HEK293 (cell line): ENCODE data around the gene GNS.

ENCODE experiments used
- CTCF ChIA-PET: fragments of 350-600 bp; formaldehyde crosslinking; extraction: SDS; loops from one replicate; lab custom pipeline; 2021; ENCODE audit warnings: antibody characterized with exemption; lab: Yijun Ruan, JAX
- POLR2A ChIA-PET: fragments of 300-600 bp; formaldehyde crosslinking; extraction: SDS; loops from one replicate; lab custom pipeline; 2020; ENCODE audit warnings: antibody characterized with exemption, inconsistent platforms; lab: Yijun Ruan, JAX
- H3K27ac ChIP-seq: fragments of 200-500 bp; sonication (Bioruptor generic); 2 replicates; pipeline ENCODE4 v1.5.1; 2014; ENCODE audit warnings: low read depth, low read length, control low read depth, inconsistent platforms; ENCODE audit errors: extremely low read depth
- H3K36me3 ChIP-seq, 2 experiments: fragments of 200-500 bp in 1 of 2; sonication (Bioruptor generic) in 1 of 2; 1 replicate in 1 of 2; 2 replicates in 1 of 2; pipeline ENCODE4 v1.5.1; 2014 to 2017; ENCODE audit warnings: inconsistent platforms in 2 of 2, low read length in 2 of 2; ENCODE audit not compliant: control insufficient read depth in 2 of 2, insufficient read depth in 1 of 2
- H3K4me1 ChIP-seq: fragments of 200-500 bp; sonication (Bioruptor generic); 2 replicates; pipeline ENCODE4 v1.5.1; 2014; ENCODE audit warnings: mild to moderate bottlenecking, low read length, inconsistent platforms; ENCODE audit not compliant: control insufficient read depth, insufficient read depth
- H3K4me3 ChIP-seq: 2 replicates; pipeline ENCODE4 v1.5.1; 2011; ENCODE audit warnings: low read depth, mild to moderate bottlenecking, control low read depth, low read length, moderate library complexity
- H3K9me3 ChIP-seq: fragments of 200-500 bp; sonication (Bioruptor generic); 2 replicates; pipeline ENCODE4 v1.5.1; 2014; ENCODE audit warnings: low read depth, low read length, inconsistent platforms; ENCODE audit not compliant: control insufficient read depth, insufficient read depth
- BCL11B ChIP-seq: fragments of 450-650 bp; formaldehyde crosslinking; IDR thresholded peaks from 2 replicates; pipeline ENCODE4 v1.5.1; 2016; ENCODE audit warnings: low read depth, missing biosample characterization, missing genetic modification characterization
- GLI4 ChIP-seq: fragments of 450-650 bp; formaldehyde crosslinking; IDR thresholded peaks from 2 replicates; pipeline ENCODE4 v1.5.1; 2016; ENCODE audit warnings: missing biosample characterization, missing genetic modification characterization
- OVOL3 ChIP-seq: fragments of 450-650 bp; formaldehyde crosslinking; IDR thresholded peaks from 2 replicates; pipeline ENCODE4 v1.5.1; 2016; ENCODE audit warnings: missing biosample characterization, missing genetic modification characterization
- ZEB2 ChIP-seq: fragments of 450-650 bp; formaldehyde crosslinking; IDR thresholded peaks from 2 replicates; pipeline ENCODE4 v1.5.1; 2016; ENCODE audit warnings: missing biosample characterization, missing genetic modification characterization
- ZIC2 ChIP-seq: fragments of 450-650 bp; formaldehyde crosslinking; IDR thresholded peaks from 2 replicates; pipeline ENCODE4 v1.5.1; 2016; ENCODE audit warnings: missing biosample characterization, missing genetic modification characterization
- ZNF140 ChIP-seq: fragments of 450-650 bp; formaldehyde crosslinking; IDR thresholded peaks from 2 replicates; pipeline ENCODE4 v1.5.1; 2016; ENCODE audit warnings: missing biosample characterization, missing genetic modification characterization
- ZNF169 ChIP-seq: fragments of 450-650 bp; formaldehyde crosslinking; IDR thresholded peaks from 2 replicates; pipeline ENCODE4 v1.5.1; 2016; ENCODE audit warnings: missing biosample characterization, missing genetic modification characterization
- ZNF211 ChIP-seq: fragments of 450-650 bp; formaldehyde crosslinking; IDR thresholded peaks from 2 replicates; pipeline ENCODE4 v1.5.1; 2016; ENCODE audit warnings: low read depth, missing biosample characterization, missing genetic modification characterization
- ZNF23 ChIP-seq: fragments of 450-650 bp; formaldehyde crosslinking; IDR thresholded peaks from 2 replicates; pipeline ENCODE4 v1.5.1; 2016; ENCODE audit warnings: missing biosample characterization, missing genetic modification characterization, borderline replicate concordance
- ZNF610 ChIP-seq: fragments of 450-650 bp; formaldehyde crosslinking; IDR thresholded peaks from 2 replicates; pipeline ENCODE4 v1.5.1; 2016; ENCODE audit warnings: missing biosample characterization, missing genetic modification characterization, borderline replicate concordance
- ZNF658 ChIP-seq: fragments of 450-650 bp; formaldehyde crosslinking; IDR thresholded peaks from 2 replicates; pipeline ENCODE4; 2016; ENCODE audit warnings: missing biosample characterization, missing genetic modification characterization
- ZNF830 ChIP-seq: fragments of 450-650 bp; IDR thresholded peaks from 2 replicates; pipeline ENCODE4 v1.5.0; 2018; ENCODE audit warnings: missing biosample characterization, missing genetic modification characterization, low read depth, mild to moderate bottlenecking, moderate library complexity
- TF ChIP-seq, protein P1 (sequence below): fragments of 450-650 bp; formaldehyde crosslinking; IDR thresholded peaks from 2 replicates; pipeline ENCODE4 v1.5.1; 2016; ENCODE audit warnings: missing biosample characterization, missing genetic modification characterization
- TF ChIP-seq, protein P2 (sequence below): fragments of 450-650 bp; formaldehyde crosslinking; IDR thresholded peaks from 2 replicates; pipeline ENCODE4 v1.5.1; 2017; ENCODE audit warnings: missing biosample characterization, missing genetic modification characterization
- TF ChIP-seq, protein P3 (sequence below): fragments of 450-650 bp; formaldehyde crosslinking; IDR thresholded peaks from 2 replicates; pipeline ENCODE4 v1.5.1; 2016; ENCODE audit warnings: missing biosample characterization, missing genetic modification characterization

GNS gene

GRCh38 chr12:64791036-64791435 is 31.8 kb upstream of the GNS start:
- ChIA-PET POLR2A (no interaction called here), CTCF (interaction anchor here (1.4 kb wide), 1 partner anchor 241 kb away, joined by 3 read pairs; no protein-coding TSS in a partner anchor)
- TF ChIP-seq, protein P1, sequence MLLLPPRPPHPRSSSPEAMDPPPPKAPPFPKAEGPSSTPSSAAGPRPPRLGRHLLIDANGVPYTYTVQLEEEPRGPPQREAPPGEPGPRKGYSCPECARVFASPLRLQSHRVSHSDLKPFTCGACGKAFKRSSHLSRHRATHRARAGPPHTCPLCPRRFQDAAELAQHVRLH (tag by site-specific recombination) = no peak
- TF ChIP-seq ZNF140 = no peak
- no peak for TF ChIP-seq OVOL3 (tag by site-specific recombination)
- TF ChIP-seq ZNF23 (tag by site-specific recombination) = no peak
- TF ChIP-seq BCL11B = no peak
- no peak for TF ChIP-seq ZNF211 (tag by site-specific recombination)
- H3K36me3 ChIP-seq = peaks cover 0 to 9% of the 10 kb centered on the region in 2 experiments; a peak in 1 of 3 replicates
- no peak overlapping the region for H3K4me3 ChIP-seq
- H3K4me1 ChIP-seq = no peaks in the 10 kb centered on the region
- no peaks in the 10 kb centered on the region for H3K9me3 ChIP-seq
- no peak overlapping the region for H3K27ac ChIP-seq

- POLR2A ChIA-PET = no interaction called here
Measured at GRCh38 chr12:64790166-64790565, 31.0 kb upstream of the GNS start.

DNA sequence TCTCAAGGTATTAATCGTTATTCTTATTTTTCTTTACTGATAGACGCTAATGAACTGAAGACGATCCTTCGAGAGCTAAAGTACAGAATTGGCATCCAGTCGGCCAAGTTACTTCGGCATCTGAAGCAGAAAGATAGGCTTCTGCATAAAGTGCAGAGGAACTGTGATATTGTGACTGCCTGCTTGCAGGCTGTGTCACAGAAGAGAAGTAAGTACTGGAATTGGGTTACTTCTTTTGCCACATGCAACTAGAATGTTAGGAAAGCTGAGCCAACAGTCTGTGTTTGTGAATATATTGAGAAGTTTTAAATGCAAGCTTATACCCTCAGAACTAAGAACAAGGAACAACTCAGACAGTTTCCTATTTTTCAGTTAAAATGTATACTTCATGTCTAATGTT is 26.6 kb upstream of the GNS start:
- H3K4me3 ChIP-seq = no peak overlapping the region
- CTCF ChIA-PET = interaction anchor here (0.6 to 3.2 kb wide), 5 partner anchors 9 to 236 kb away, joined by 3 to 23 read pairs (median 7); no protein-coding TSS in a partner anchor
- H3K36me3 ChIP-seq = peaks cover 0 to 9% of the 10 kb centered on the region in 2 experiments; a peak in 1 of 3 replicates
- 0 out of 2 replicates have a peak, but pooled peaks cover 3% of the 10 kb centered on the region for H3K4me1 ChIP-seq
- POLR2A ChIA-PET = no interaction called here
- no peaks in the 10 kb centered on the region for H3K9me3 ChIP-seq
- H3K27ac ChIP-seq = no peak overlapping the region
- no peak for TF ChIP-seq ZNF658 (tag by site-specific recombination)
- no peak for TF ChIP-seq ZNF830 (tag by site-specific recombination)
- TF ChIP-seq ZNF610 (tag by site-specific recombination) = no peak
- no peak for TF ChIP-seq ZNF23 (tag by site-specific recombination)
- no peak for TF ChIP-seq ZIC2 (tag by site-specific recombination)
- TF ChIP-seq, all 188 proteins: peak for 0

More at GRCh38 chr12:64790166-64790565, 31.0 kb upstream of the GNS start:
- no peak overlapping the region for H3K27ac ChIP-seq
- H3K9me3 ChIP-seq = no peaks in the 10 kb centered on the region
- H3K4me1 ChIP-seq = no peaks in the 10 kb centered on the region
- H3K36me3 ChIP-seq = peaks cover 0 to 9% of the 10 kb centered on the region in 2 experiments; a peak in 1 of 3 replicates
- TF ChIP-seq, protein P2, sequence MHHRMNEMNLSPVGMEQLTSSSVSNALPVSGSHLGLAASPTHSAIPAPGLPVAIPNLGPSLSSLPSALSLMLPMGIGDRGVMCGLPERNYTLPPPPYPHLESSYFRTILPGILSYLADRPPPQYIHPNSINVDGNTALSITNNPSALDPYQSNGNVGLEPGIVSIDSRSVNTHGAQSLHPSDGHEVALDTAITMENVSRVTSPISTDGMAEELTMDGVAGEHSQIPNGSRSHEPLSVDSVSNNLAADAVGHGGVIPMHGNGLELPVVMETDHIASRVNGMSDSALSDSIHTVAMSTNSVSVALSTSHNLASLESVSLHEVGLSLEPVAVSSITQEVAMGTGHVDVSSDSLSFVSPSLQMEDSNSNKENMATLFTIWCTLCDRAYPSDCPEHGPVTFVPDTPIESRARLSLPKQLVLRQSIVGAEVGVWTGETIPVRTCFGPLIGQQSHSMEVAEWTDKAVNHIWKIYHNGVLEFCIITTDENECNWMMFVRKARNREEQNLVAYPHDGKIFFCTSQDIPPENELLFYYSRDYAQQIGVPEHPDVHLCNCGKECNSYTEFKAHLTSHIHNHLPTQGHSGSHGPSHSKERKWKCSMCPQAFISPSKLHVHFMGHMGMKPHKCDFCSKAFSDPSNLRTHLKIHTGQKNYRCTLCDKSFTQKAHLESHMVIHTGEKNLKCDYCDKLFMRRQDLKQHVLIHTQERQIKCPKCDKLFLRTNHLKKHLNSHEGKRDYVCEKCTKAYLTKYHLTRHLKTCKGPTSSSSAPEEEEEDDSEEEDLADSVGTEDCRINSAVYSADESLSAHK (tag by site-specific recombination) = no peak
- TF ChIP-seq ZEB2 (no peak), GLI4 (tag by site-specific recombination) (no peak), ZNF169 (tag by site-specific recombination) (no peak)
- TF ChIP-seq, protein P3, sequence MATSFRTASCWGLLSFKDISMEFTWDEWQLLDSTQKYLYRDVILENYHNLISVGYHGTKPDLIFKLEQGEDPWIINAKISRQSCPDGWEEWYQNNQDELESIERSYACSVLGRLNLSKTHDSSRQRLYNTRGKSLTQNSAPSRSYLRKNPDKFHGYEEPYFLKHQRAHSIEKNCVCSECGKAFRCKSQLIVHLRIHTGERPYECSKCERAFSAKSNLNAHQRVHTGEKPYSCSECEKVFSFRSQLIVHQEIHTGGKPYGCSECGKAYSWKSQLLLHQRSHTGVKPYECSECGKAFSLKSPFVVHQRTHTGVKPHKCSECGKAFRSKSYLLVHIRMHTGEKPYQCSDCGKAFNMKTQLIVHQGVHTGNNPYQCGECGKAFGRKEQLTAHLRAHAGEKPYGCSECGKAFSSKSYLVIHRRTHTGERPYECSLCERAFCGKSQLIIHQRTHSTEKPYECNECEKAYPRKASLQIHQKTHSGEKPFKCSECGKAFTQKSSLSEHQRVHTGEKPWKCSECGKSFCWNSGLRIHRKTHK = no peak
- TF ChIP-seq, all 188 proteins: peak for 0
- no peak overlapping the region for H3K4me3 ChIP-seq
- CTCF ChIA-PET = interaction anchor here (0.6 to 1.9 kb wide), 3 partner anchors 12 to 1310 kb away, joined by 4 to 15 read pairs (median 4); no protein-coding TSS in a partner anchor
